ENCODE results near the gene ATP6V0A1.

DNA sequence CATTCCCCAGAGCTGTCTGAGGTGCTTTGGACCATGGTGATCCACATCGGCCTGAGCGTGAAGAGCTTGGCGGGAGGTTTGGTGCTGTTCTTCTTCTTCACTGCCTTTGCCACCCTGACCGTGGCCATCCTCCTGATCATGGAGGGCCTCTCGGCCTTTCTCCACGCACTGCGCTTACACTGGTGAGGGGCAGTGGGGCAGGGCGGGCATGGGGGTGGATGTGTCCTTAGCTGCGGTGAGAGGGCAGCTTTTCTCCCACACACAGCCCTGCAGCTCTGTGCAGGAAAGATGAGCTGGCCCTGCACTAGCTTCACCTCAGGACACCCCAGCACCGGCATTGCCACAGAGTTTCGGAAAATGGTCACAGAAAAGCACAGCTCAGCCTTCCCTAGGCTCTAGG, 55.6 kb downstream of the ATP6V0A1 start:
- TF ChIP-seq, protein P1, sequence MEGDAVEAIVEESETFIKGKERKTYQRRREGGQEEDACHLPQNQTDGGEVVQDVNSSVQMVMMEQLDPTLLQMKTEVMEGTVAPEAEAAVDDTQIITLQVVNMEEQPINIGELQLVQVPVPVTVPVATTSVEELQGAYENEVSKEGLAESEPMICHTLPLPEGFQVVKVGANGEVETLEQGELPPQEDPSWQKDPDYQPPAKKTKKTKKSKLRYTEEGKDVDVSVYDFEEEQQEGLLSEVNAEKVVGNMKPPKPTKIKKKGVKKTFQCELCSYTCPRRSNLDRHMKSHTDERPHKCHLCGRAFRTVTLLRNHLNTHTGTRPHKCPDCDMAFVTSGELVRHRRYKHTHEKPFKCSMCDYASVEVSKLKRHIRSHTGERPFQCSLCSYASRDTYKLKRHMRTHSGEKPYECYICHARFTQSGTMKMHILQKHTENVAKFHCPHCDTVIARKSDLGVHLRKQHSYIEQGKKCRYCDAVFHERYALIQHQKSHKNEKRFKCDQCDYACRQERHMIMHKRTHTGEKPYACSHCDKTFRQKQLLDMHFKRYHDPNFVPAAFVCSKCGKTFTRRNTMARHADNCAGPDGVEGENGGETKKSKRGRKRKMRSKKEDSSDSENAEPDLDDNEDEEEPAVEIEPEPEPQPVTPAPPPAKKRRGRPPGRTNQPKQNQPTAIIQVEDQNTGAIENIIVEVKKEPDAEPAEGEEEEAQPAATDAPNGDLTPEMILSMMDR (IDR thresholded peaks at IDR 0.05), result no peak
- TF ChIP-seq POLR2A (IDR thresholded peaks at IDR 0.05), result no peak
